HG03469 (cell line): ENCODE results near the gene AGPAT3.
A peak's percentile ranks its signal among the peaks of the same experiment; 100 is the strongest.

ENCODE experiments used
- ATAC-seq: cut with Tn5 transposase; IDR thresholded peaks from one replicate; pipeline ENCODE4 v1.9.1; 2021; ENCODE audit warnings: mild to moderate bottlenecking, moderate library complexity, moderate number of reproducible peaks; ENCODE audit not compliant: unreplicated experiment

The AGPAT3 gene

GRCh38 chr21:43934716-43935705, 70.0 kb downstream of the AGPAT3 start:
- ATAC-seq, result no peak

- ATAC-seq, result no peak
These were observed 70.7 kb downstream of the AGPAT3 start for GRCh38 chr21:43935711-43936110.

GRCh38 chr21:43936247-43936967, 71.4 kb downstream of the AGPAT3 start:
- no peak for ATAC-seq

- ATAC-seq, result no peak
These were observed 72.2 kb downstream of the AGPAT3 start for GRCh38 chr21:43937051-43937832.

GRCh38 chr21:43937891-43938309, 72.9 kb downstream of the AGPAT3 start:
- ATAC-seq, result no peak

GRCh38 chr21:43938751-43939442, 73.9 kb downstream of the AGPAT3 start:
- peak; percentile 40 for ATAC-seq

- ATAC-seq, result no peak
These were observed 74.7 kb downstream of the AGPAT3 start for GRCh38 chr21:43939443-43940328.

GRCh38 chr21:43940329-43941050, 75.5 kb downstream of the AGPAT3 start:
- no peak for ATAC-seq

GRCh38 chr21:43942201-43942600, 77.2 kb downstream of the AGPAT3 start:
- ATAC-seq, result no peak

GRCh38 chr21:43942621-43943020, 77.6 kb downstream of the AGPAT3 start:
- ATAC-seq, result no peak

GRCh38 chr21:43943512-43944077, 78.6 kb downstream of the AGPAT3 start:
- ATAC-seq, result no peak

GRCh38 chr21:43944078-43944633, 79.1 kb downstream of the AGPAT3 start:
- no peak for ATAC-seq

GRCh38 chr21:43944757-43945156, 79.7 kb downstream of the AGPAT3 start:
- ATAC-seq, result no peak

GRCh38 chr21:43948740-43949498, 83.9 kb downstream of the AGPAT3 start:
- ATAC-seq, result no peak

- no peak for ATAC-seq
These were observed 84.6 kb downstream of the AGPAT3 start for GRCh38 chr21:43949499-43950208.

- no peak for ATAC-seq
These were observed 85.5 kb downstream of the AGPAT3 start for GRCh38 chr21:43950481-43950880.

GRCh38 chr21:43950936-43951335, 85.9 kb downstream of the AGPAT3 start:
- ATAC-seq, result no peak
